Activated CD4-positive, CD25-positive, alpha-beta regulatory T cell treated with anti-CD3 and anti-CD28 coated beads, Interleukin-2, amount 50 U/mL, for 16 hours (primary cell): ENCODE measurements around the gene BOK.

Source experiments
- DNase-seq: peaks from one replicate; pipeline ENCODE4 v3.0.0-alpha.2; 2020; ENCODE audit warnings: low read depth, low spot score

BOK gene

DNA sequence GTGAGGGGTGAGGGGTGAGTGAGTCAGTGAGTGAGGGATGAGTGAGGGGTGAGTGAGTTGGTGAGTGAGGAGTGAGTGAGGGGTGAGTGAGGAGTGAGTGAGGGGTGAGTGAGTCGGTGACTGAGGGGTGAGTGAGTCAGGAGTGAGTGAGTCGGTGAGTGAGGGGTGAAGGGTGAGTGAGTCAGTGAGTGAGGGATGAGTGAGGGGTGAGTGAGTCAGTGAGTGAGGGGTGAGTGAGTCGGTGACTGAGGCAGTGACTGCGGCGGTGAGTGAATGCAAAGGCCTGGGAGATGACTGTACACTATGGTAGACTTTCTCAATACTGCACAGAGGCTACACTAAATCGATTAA is 61.8 kb downstream of the BOK start:
- no peak for DNase-seq
